ENCODE results near the gene SEC14L2.

GRCh38 chr22:30411780-30412179 lies 15.0 kb downstream of the SEC14L2 start:
- no peak for TF ChIP-seq CTCF (IDR thresholded peaks at IDR 0.05; ENCODE audit: insufficient read depth, low read depth, low read length)
- TF ChIP-seq EZH2 (IDR thresholded peaks at IDR 0.05; ENCODE audit: insufficient read depth, low read length): no peak

Data from astrocyte (in vitro differentiated cells and primary cell).